Putamen (tissue), 1 donor: ENCODE results near the gene LCN1.
"Not testable (repeated sequence)": the region's sequence is repeated elsewhere in the genome, so short reads cannot be mapped to it uniquely, and the experiment has no call there.

Experiments
- DNase-seq: peaks from one replicate; pipeline ENCODE4 v3.0.0-alpha.2; 2016; ENCODE audit warnings: low spot score

The LCN1 gene

DNA sequence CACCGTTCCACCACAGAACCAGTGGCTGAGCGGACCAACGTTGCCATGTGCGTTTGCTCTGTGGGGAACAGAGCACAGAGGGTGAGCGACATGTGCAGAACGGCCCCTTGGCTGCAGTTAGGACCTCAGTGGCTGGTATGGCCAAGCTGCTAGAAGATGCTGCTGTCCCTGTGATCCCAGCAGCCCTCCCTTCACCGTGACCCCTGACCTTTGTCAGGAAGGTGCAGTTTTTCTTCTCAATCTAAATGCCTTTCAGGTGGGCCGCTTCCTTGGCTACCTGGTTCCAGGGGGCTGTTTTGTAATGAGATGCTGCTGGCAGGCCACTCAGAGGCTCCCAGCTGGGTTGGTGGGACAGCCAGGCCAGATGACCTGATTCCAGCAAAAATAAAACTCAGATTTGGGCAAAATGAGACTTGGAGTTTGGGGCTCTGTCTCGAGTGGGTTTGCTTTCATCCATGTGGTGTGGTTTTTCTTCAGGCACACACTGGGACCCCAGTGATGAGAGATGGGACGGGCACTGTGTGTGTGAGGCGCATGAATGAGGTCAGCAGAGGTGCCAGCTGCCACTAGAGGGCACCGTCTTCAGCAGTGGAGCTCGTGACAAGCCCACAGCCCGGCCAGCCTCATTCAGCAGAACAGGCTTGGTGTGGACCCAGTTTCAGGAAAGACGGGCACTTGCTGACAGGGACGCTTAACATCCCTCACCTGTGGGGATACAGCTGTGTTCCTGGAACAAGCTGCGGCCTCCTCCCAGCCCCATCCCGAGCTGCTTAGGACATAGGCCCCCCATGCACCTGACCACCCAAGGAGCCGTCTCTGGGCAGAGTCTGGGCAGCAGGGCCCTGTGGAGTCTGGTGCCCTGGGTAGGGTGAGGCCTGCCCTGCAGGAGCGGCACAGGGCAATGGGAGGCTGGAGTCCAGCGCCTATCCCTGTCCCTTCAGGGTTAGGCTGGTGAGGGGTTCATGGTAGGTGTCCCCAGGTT, 16.7 kb upstream of the LCN1 start:
- DNase-seq: no peak

DNA sequence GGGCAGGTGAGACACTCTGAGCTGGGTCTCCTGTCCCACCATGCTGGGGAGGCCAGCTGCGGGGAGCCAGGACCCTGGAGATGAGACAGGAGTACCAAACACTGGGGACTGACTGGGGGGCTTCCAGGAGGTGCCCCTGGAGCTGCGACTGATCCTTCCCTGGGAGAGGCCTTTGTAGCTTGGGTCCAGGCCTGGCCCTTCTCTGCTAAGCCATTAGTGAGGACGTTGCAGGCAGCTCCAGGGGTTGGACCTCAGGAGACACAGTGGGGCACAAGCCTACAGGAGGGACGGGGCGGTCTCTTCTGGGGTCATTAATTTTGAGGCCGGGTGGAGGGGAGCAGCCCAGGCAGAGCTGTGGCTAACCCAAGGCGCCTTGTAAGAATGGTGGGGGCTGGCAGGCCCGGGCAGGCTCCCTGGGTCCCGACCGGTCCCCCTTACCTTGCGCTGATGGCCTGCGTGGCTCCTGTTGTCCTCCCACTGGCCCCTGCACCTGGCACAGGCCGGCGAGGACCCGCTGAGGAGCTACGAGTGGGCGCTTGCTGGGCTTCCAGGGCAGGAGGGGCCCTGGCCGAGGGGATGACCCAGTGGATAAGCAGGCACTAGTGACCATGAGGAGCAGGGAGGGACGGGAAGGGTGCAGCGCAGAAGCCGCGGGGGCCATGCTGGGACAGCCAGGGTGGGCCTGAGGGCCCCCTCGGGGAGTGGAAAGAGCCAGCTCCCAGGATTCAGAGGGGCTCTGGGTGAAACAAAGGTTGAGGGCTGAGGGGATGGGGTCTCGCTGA, 15.6 kb upstream of the LCN1 start:
- DNase-seq: no peak

DNA sequence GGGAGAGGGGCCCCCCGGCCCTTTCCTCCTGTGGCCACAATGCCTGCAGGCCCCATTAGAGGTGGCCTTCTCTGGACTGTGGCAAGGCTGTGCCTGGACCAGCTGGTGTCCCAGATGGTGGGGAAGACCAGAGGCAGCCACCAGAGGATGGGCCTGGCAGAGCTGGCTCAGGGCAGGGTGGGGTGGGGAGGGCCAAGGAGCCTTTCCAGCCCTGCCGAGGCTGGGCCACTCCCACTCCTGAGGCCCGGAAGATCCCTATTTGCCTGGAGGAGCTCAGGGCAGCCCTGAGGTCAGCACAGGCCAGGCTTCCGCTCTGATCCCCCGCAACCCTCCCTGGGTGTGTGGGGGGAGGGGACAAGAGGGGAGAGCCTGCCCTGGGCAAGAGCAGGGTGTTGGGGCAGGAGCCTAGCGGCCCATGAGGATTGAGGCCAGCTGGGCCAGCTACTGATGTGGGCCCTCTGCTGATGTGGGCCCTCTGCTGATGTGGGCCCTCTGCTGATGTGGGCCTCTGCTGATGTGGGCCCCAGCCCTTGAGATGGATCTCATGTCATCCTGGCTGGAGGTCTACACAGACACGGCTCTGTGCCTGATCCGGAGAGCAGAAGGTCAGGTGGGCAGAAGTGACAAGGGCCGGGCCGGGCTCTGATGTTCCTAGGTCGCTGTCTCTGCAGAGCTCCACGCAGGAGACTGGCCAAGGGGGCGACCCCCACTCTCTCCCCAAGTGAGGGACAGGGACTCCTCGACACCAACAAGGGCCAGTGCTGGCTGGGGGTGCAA, 14.7 kb upstream of the LCN1 start:
- DNase-seq: no peak

DNA sequence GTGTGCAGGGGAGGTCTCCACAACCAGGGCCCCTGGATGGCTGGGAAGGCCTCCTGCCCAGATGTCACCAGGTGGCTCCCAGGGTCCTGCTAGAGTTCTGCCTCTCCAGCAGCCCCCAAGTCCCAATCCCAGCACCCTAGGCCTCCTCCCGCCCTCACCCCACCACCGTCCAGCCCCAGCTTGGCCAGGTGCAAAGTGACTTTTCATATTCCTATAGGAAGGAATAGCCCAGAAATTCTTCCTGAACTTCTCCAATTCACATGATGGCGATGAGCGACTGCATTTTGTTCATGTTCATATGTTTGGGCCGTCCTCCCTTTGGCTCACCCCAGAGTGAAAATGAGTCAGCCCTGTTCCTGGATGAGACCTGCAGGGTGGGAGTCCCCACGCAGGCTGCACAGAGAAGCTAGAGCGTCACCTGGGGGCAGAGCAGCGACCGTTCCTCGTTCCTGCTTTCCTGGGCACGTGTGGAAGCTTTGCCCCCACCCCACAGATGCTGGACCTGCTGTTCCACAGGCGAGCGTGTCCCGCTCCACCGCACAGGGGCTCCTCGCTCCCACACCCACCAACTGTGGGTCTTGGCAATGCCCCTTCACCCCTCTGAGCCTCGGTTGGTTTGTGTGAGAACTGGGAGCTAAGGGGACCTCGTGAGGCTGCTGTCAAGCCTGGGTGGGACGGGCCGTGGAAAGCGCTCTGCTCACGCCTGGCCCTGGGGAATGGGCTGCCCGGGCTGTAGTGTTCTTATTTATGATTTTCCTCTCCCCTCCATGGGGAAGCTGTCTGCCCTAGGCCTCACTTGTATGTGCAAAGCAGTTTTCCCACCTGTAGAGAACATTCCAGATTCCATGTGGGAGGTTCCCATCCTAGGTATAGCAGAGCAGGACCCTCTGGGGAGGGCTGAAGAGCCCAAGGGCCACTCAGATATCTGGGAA, 13.9 kb upstream of the LCN1 start:
- no peak for DNase-seq

DNA sequence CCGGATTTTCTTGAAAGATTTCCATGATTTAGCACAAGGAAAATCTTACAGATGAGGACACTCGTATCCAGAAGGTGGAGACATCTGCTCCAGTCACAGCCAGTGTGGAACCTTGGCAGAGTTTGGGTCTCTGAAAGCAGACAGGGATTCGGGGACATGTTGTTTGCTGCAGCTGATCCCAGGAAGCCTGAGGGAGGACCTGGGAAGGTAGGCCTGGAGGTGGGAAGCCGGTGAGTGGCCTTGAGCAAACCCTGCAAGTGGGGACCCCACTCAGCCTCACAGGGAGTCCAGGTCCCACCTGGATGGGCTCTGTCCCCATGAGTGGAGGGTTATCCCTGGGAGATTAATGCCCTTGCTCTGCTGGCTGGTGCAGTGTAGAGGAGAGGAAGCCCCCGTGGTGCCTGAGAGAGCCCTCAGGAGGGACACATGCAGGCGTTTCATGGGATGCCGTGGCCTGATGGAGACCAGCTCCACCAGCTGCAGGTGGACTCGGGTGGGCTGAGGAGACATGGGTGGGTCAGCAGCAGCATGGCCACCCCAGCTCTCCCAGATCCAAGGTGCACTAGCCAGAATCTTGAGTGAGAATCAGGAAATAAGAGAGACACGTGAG, 12.9 kb upstream of the LCN1 start:
- DNase-seq: no peak

DNA sequence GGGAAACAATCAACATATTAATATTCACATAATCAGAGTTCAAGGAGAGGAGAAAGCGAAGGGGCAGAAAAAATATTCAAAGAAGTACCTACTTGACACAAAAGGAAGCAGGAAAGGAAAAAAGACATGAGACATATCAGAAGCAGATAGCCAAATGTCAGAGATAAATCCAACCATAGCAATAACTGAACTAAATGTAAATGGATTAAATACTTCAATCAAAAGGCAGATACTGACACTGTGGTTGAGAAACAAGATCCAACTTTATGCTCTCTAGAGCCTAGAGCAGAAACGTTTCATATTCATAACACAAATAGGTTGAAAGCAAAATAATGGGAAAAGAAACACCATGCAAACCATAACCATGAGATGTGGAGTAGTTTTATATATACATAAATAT, 11.8 kb upstream of the LCN1 start:
- no peak for DNase-seq

DNA sequence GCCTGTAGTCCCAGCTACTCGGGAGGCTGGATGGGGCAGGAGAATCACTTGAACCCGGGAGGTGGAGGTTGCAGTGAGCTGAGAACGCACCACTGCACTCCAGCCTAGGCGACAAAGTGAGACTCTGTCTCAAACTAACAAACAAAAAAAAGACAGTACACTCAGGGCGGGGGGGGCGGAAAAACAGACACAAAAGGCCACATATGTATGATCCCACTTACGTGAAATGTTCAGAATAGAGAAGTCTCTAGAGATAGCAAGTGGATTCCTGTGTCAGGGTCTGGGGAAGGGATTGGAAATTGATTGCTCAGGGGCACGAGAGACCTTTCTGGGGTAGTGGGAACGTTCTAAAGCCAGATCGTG, 9.0 kb upstream of the LCN1 start:
- no peak for DNase-seq

DNA sequence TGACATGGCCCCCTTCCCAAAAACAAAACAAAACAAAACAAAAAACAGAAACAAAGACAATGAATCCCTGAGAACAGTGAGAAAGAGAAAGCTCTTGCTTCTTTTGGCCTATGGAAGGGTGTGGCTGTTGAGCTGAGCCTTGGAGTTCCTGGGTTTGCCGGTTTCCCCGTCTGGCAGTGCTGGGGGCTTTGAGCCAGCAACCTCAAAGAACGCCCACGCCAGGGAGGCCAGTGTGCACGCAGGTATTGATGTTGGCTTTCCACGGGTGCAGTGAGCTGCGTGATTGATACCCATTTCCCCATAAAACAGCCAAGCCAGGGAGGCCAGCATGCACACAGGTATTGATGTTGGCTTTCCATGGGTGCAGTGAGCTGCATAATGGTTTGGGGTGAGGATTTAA, 8.3 kb upstream of the LCN1 start:
- no peak for DNase-seq

DNA sequence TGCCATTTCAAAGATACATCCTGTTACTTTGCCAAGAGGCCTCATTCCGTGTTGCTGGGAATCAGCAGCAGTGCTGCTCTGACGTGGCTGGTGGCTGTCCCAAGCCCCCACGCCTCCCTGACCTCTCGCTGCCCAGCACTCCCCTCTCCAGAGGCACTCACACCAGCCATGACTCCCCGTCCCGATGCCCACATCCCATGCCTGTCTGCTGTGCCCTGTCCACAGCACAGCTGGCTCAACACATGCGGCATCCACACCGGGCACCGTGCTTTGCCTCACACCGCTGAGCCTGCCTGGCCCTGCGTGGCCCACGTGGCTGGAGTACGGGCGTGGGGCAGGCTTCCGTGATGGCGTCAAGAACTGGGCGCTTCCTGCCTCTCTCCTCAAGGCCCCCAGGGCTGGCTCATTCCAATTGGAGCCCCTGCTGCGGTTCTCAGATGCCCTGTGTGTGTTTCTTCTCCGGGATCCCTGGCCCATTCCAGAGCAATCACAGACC, 7.8 kb upstream of the LCN1 start:
- no peak for DNase-seq

DNA sequence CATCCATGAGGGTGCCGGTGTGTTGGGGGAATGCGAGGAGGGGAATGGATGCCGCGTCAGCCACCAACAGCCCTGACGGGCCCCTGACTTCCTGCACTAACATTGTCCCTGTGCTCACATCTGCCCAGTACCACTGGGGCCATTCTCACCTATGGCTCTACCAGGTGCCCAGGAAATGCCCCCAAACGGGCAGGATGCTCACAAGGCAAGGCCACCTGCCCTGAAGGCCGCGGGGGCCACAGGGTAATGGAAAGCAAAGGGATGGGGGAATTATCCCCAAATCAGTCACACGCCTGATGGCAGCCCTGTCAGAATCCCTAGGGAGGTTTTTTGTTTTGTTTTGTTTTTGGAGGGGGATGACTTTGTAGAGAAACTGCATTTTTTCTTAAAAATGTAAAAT, 7.3 kb upstream of the LCN1 start:
- DNase-seq: not testable (repeated sequence)

DNA sequence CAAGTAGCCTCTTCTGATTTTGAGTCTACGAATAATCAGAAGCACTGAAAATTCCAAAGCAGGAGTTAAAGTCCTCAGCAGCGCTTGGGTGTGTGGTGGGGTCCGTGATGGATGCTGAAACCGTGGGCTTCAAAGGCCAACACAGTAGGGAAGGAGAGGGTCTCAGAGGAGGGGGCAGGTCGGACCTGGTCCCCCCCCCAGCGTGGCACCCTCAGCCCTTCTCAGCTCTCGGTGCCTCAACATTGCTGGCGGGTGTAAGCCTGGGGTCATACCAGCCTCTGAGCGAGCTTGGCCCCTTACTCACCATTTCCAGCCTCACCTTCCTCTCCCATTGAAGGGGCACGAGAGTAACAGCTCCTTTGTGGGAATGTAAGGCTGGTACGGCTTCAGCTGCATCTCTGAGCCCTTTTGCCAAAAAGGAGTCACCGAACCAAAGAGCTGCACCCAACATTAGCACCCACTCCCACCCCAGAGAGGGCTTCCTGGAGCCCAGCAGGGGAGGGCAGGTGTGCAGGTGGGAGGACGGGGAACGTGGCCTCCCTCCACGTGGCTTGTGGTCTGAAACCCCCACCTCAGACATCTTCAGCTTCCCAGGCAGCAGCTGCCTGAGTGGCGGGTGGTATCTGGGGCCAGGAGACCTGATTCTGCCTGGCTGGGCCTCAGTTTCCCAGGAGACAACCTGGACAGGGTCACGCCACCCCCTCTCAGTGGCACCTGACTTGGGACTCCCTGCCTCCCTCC, 6.7 kb upstream of the LCN1 start:
- DNase-seq: no peak

DNA sequence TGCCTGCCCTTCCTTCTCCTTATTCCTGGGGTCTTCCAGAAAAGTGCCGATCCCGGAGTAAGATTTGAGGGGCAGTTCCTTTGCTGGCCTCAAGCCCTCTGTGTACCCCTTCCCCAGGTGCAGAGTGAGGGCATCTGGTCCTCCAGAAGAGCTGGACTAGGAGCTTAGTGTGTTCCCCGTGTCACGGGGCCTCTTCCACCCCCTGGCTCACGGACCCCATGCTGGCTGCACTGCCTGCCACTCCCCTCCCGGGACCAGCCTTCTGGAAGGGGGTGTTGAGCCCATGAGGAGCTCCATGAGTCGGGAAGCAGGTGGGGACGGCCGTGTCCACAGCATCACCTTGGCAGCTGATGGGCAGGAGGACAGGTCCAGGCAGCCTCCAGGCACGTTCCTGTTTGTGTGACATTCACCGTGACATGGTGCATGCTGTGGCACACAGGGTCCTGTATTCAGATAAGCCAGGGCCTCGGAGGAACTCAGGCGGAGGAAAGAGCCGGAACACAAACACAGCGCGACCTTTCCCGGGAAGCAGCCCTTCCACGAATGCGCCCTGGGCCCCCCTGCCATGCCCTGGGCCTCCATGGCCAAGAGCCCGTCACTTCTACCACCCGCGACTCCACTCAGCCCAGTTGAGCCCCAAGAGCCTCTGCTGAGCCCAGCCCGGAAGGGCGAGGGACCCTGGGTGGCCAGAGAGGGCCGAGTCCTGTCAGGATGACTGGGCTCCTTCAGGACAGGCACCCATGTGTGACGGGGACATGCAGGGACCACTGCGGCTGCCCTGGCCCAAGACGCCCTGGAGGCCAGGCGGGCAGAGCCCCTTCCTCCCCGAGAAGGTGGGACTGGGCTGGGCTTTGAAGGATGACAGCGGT, 5.9 kb upstream of the LCN1 start:
- no peak for DNase-seq

DNA sequence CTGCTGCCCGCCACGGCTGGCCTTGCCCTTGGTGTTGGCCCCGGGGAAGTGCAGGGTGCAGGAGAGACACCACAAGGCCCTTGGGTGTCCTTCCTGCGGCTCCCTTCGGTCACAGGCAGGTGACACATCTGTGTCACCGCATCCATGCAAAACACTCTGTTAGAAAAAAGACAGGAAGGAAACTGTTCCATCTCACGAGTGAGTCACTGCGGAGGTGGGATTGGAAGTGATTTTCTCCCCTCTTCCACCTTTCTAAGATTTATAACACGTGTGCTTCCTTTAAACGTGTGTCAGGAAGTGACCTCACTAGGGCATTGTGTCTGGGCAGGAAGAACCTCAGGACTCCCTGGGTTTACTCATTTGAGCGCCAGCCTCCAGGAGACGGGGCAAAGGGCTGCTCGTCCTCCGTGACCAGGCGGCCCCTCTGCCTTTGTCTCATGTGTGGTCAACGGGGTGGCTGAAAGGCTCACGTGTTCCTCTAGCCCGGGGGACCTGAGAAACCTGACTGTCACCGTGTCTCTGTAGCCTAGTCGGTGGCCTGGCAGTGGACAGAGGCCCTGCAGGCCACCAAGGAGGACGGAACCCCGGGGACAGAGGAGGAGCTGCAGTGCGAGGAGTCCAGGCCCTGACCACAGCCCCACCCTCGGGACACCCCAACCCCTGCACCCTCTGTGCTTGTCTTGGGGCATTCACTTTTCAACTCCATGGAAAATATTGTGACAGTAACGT, 4.9 kb upstream of the LCN1 start:
- DNase-seq: no peak

DNA sequence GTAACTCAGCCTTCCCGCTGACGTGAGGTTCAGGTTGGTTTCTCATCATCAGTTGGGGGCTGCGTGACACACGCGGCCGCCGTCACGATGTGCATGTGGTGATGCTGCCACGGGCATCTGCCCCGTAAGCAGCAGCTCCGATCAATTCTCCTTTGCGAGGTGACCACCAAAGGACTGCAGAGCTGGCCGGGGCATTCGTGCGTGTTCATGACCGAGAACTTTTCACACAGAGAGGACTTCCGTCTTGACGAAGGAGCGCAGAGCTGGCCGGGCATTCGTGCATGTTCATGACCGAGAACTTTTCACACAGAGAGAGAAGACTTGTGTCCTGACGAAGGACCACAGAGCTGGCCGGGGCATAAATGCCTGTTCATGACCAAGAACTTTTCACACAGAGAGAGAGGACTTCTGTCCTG, 3.8 kb upstream of the LCN1 start:
- no peak for DNase-seq

DNA sequence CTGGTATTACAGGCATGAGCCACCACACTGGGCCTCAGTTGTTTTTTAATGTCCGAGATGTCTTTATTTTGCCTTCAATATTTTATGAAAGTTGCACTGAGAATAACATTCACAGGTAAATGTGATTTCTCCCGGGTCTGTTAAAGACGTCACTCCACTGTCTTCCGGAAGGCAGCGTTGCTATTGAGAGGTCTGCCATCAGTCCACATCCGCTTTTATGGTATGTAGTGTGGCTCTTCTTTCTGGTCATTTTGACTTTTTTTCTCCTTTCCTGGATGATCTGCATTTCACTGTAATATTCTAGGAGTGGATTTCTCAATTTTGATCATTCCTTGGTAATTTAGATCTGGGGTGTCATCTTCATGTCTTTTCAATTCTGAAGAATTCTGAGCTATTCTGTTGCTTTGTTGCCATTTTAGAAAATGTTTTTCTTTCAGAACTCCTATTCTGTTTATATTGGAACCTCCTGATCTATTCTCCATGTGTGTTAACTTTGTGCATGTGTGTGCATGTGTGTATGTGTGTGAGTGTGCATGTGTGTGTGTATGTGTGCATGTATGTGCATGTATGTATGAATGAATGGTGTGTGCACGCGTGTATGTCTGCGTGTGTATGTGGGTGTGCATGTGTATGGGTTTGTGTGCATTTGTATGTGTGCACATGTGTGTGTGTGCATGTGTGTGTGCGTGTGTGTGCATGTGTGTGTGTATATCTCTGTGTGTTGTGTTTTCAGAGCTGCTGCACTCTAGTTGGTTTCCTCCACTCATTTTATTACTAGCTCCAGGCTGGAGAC, 1.9 kb upstream of the LCN1 start:
- DNase-seq: no peak

DNA sequence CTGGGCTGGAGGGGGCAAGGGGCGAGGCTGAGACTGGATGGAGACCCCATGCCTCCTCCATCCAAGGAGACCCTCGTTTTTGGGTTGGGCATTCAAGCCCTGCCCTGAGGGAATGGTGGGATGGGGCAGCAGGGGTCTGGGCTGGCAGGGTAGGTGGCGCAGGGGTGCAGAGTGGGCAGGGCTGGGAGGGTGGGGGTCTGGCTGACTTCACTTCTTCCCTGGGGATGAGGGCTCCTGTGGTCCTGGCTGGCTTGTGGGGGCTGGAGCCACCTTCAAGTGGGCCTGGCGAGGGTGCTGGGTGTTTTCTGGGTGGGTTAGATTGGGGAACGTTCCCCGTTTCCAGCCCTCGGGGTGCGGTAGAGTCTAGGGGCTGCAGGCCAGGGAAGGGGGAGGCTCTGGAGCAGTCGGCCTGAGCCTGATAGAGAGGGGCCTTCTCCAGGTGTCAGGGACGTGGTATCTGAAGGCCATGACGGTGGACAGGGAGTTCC, 412 bp downstream of the LCN1 start:
- no peak for DNase-seq

DNA sequence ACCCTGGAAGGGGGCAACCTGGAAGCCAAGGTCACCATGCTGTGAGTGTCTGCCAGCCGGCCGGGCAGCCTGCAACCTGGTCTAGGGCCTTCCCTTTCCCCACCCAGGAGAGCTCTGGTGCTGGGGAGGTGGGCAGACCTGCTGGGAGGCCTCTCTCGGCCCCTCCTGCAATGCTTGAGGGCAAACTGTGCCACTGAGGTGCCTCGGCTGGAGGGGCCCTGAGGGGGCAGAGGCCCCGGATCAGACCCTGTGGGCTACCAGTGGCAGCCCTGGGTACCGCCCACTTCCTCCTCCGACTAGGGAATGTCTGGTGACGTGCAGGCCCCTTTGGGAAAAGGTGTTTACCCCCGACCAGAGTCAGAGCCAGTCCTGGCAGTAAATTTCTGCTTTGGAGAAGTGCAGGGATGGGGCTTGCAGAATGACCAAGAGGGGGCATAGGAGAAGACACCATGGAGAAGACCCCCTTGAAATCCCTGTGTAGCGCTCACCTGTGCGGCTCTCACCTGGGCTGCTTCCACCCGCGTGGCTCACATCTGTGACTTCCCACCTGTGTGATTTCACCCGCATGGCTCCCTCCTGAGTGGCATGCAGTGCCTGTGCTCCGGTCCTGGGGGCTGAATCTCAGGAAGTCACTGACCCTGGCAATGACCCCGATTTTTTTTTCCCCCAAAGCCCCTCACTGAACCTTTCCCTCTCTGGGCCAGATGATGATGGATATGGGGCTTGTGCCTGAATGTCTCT, 1.1 kb downstream of the LCN1 start:
- no peak for DNase-seq
